Uterus (tissue), 2 donors: ENCODE measurements around the gene RPAP2.

Source experiments
- CTCF ChIP-seq, 4 experiments: fragments of 200-600 bp in 2 of 4; fragments of 450-650 bp in 2 of 4; sonication (generic) in 2 of 4; IDR thresholded peaks; one replicate each; pipeline ENCODE4 v1.5.1; 2016 to 2019; ENCODE audit warnings: antibody characterized with exemption in 4 of 4, mild to moderate bottlenecking in 2 of 4, moderate library complexity in 1 of 4
- POLR2A ChIP-seq, 2 donors: fragments of 450-650 bp; IDR thresholded peaks; one replicate each; pipeline ENCODE4 v1.6.1; 2016; ENCODE audit warnings: antibody characterized with exemption in 2 of 2, mild to moderate bottlenecking in 1 of 2, moderate library complexity in 1 of 2

GRCh38 chr1:92333668-92334067 lies 34.8 kb downstream of the RPAP2 start:
- no peak for TF ChIP-seq CTCF (IDR thresholded peaks at IDR 0.05)
- no peak for TF ChIP-seq POLR2A (IDR thresholded peaks at IDR 0.05)
